22Rv1 (cell line): Measurements from ENCODE around the gene CDAN1.

Experiments used
- H3K27ac ChIP-seq: fragments of 450-650 bp; 2 replicates; pipeline ENCODE4 v1.5.1; 2017
- ZFX ChIP-seq: fragments of 450-650 bp; IDR thresholded peaks from 2 replicates; pipeline ENCODE4 v1.6.1; 2017; ENCODE audit warnings: antibody characterized with exemption, borderline replicate concordance
- TF ChIP-seq, protein P1 (sequence below): fragments of 450-650 bp; IDR thresholded peaks from 2 replicates; pipeline ENCODE4 v1.5.1; 2017; ENCODE audit warnings: mild to moderate bottlenecking

The CDAN1 gene

DNA sequence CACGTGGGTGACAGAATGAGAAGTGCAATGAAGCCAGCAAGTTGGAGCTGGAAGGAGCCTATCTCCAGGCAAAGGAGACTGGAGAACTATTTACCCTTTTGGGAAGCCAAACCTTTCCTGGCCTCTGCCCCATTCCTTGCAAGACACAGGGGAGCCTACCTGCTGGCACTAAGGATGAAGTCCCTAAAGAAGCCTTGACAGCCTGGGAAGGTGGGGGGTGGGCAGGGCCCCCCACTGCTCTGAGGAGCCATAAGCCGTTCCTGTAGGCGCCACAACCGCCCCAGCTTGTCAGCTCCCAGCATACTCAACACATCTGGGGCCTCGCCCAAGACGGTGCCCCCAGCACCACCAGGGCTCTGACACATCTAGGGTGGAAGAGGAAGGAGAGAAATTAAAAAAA is 5.5 kb downstream of the CDAN1 start:
- TF ChIP-seq, protein P1, sequence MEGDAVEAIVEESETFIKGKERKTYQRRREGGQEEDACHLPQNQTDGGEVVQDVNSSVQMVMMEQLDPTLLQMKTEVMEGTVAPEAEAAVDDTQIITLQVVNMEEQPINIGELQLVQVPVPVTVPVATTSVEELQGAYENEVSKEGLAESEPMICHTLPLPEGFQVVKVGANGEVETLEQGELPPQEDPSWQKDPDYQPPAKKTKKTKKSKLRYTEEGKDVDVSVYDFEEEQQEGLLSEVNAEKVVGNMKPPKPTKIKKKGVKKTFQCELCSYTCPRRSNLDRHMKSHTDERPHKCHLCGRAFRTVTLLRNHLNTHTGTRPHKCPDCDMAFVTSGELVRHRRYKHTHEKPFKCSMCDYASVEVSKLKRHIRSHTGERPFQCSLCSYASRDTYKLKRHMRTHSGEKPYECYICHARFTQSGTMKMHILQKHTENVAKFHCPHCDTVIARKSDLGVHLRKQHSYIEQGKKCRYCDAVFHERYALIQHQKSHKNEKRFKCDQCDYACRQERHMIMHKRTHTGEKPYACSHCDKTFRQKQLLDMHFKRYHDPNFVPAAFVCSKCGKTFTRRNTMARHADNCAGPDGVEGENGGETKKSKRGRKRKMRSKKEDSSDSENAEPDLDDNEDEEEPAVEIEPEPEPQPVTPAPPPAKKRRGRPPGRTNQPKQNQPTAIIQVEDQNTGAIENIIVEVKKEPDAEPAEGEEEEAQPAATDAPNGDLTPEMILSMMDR: no peak
- no peak for TF ChIP-seq ZFX
- no peak overlapping the region for H3K27ac ChIP-seq

GRCh38 chr15:42730536-42730935 is 6.4 kb downstream of the CDAN1 start:
- no peak overlapping the region for H3K27ac ChIP-seq
- TF ChIP-seq ZFX: no peak
- TF ChIP-seq, protein P1: no peak

- TF ChIP-seq, protein P1: no peak
- TF ChIP-seq ZFX: no peak
- no peak overlapping the region for H3K27ac ChIP-seq
These were observed 6.8 kb downstream of the CDAN1 start for GRCh38 chr15:42730135-42730534.

- TF ChIP-seq, protein P1: no peak
- no peak for TF ChIP-seq ZFX
These were observed 7.5 kb downstream of the CDAN1 start for GRCh38 chr15:42729409-42729808.

DNA sequence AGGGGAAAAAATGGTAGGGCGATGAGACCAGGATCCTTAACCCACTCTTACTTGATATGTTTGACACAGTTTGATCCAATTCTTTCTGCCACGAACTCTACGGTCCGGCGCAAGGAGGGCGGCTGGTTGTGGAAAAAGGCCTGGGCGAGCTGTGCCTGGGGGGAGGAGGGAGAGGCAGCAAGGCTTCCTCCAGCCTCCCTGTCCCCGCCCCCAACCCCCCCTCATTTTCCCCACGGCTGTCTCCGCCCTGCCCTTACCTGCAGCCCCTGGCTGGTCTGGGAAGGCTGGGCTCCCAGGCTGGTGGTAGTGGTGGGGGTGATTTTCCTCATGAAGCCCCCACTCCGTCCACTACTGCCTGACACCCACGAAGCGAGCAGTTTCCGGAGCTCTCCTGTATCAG is 8.0 kb downstream of the CDAN1 start:
- TF ChIP-seq, protein P1: no peak
- no peak for TF ChIP-seq ZFX
- H3K27ac ChIP-seq: no peak overlapping the region

More at GRCh38 chr15:42729409-42729808, 7.5 kb downstream of the CDAN1 start:
- no peak overlapping the region for H3K27ac ChIP-seq

GRCh38 chr15:42728560-42728959 is 8.4 kb downstream of the CDAN1 start:
- TF ChIP-seq, protein P1: no peak
- no peak for TF ChIP-seq ZFX
- H3K27ac ChIP-seq: no peak overlapping the region

GRCh38 chr15:42727750-42728381 is 9.1 kb downstream of the CDAN1 start:
- TF ChIP-seq, protein P1: no peak
- TF ChIP-seq ZFX: no peak
- H3K27ac ChIP-seq: no peak overlapping the region
